Measurements from ENCODE around the gene SGPP2. TPM values are rescaled to one million over a fixed set of nuclear protein-coding genes. Genes with fewer than 3 reads are reported as not detected.
A peak's percentile ranks its signal among the peaks of the same experiment; 100 is the strongest.

SGPP2 gene
- total and polyA plus RNA-seq, 7 donors, result 0.06 to 0.29 (median 0.10) TPM; not detected in 2

- no peak for ATAC-seq
- Histone ChIP-seq H3K4me3 (no peak overlapping the region), H3K36me3 (ENCODE audit: insufficient read depth in 1 of 2, low read depth in 1 of 2) (no peaks in the 10 kb centered on the region), H3K27ac (no peak overlapping the region), H3K27me3 (ENCODE audit: insufficient read depth in 3 of 3, low read length in 2 of 3) (no peaks in the 10 kb centered on the region), H3K9me3 (no peaks in the 10 kb centered on the region), H3K4me1 (no peaks in the 10 kb centered on the region)
- WGBS, 3 donors, result 79 to 85% (median 81%) methylated on average over 2 of the region's 2 CpGs
- no peak for TF ChIP-seq CTCF (IDR thresholded peaks at IDR 0.05)
- no peak for DNase-seq
- intact Hi-C loops (cut with DNase I), result no loop called here
Observed at GRCh38 chr2:222504719-222505118, 80.4 kb downstream of the SGPP2 start.

GRCh38 chr2:222506230-222506935 lies 82.0 kb downstream of the SGPP2 start:
- Histone ChIP-seq H3K4me1 (no peaks in the 10 kb centered on the region), H3K36me3 (ENCODE audit: insufficient read depth in 1 of 2, low read depth in 1 of 2) (no peaks in the 10 kb centered on the region), H3K27me3 (ENCODE audit: insufficient read depth in 3 of 3, low read length in 2 of 3) (no peaks in the 10 kb centered on the region), H3K4me3 (no peak overlapping the region), H3K9me3 (no peaks in the 10 kb centered on the region), H3K27ac (no peak overlapping the region)
- DNase-seq, result no peak
- intact Hi-C loops (cut with DNase I), result no loop called here
- no peak for TF ChIP-seq CTCF (IDR thresholded peaks at IDR 0.05)
- ATAC-seq, result no peak
- WGBS, 3 donors, result 76 to 83% (median 76%) methylated on average over 5 of the region's 5 CpGs

- intact Hi-C loops (cut with DNase I), result no loop called here
- Histone ChIP-seq H3K9me3 (no peaks in the 10 kb centered on the region), H3K27me3 (ENCODE audit: insufficient read depth in 3 of 3, low read length in 2 of 3) (peaks cover 0 to 3% (median 0%) of the 10 kb centered on the region in 3 donors), H3K36me3 (ENCODE audit: insufficient read depth in 1 of 2, low read depth in 1 of 2) (no peaks in the 10 kb centered on the region), H3K27ac (no peak overlapping the region), H3K4me1 (peaks cover 13% of the 10 kb centered on the region), H3K4me3 (no peak overlapping the region)
- DNase-seq, result no peak
- TF ChIP-seq CTCF (IDR thresholded peaks at IDR 0.05), result no peak
- ATAC-seq, result no peak
Observed at GRCh38 chr2:222514901-222515300, 90.6 kb downstream of the SGPP2 start.

- H3K4me1 ChIP-seq, result peaks cover 13% of the 10 kb centered on the region
- intact Hi-C loops (cut with DNase I), result no loop called here
- no peak overlapping the region for H3K27ac ChIP-seq
- H3K36me3 ChIP-seq (ENCODE audit: insufficient read depth in 1 of 2, low read depth in 1 of 2), result no peaks in the 10 kb centered on the region
- no peak overlapping the region for H3K4me3 ChIP-seq
- H3K27me3 ChIP-seq (ENCODE audit: insufficient read depth in 3 of 3, low read length in 2 of 3), result no peaks in the 10 kb centered on the region
- TF ChIP-seq CTCF (IDR thresholded peaks at IDR 0.05), result no peak
- no peak for DNase-seq
- H3K9me3 ChIP-seq, result no peaks in the 10 kb centered on the region
- peak; percentile 44 to 89 (median 86) for ATAC-seq
- 18 to 23% (median 21%) methylated on average over 8 of the region's 8 CpGs for WGBS, 3 donors
Observed at GRCh38 chr2:222518570-222519381, 94.4 kb downstream of the SGPP2 start.

Data from psoas muscle (tissue), 8 donors.